GM10847 (cell line): ENCODE results near the gene BRIX1.

ENCODE experiments used
- POLR2A ChIP-seq: IDR thresholded peaks from 2 replicates; pipeline ENCODE4 v1.6.1; 2011; ENCODE audit not compliant: insufficient read length; ENCODE audit errors: extremely low read depth

BRIX1 gene

DNA sequence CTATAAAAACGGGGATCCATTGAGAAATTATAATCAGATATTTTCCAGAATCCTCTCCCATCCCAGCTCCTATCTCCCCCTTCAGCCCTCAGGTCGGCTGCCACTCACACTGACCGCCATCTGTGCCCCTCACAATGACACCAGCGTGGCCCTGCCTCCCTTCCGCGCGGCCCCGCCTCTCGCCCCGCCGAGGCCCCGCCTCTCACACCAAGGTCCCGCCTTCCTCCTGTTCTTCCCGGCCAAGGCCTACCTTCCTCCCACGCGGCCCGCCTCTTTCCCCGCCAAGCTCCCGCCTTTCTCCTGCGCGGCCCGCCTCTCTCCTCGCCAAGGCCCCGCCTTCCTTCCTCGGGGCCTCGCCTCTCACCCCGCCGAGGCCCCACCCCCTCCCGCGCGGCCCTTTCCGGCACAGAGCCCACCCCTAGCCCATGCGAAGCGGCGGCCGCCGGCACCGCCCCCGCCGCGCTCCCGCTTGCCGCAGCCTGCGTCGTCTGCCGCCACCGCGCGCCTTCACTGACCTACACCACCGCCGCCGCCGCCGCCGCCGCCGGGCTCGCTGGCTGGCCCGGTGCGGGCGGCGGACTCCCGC, 13.7 kb downstream of the BRIX1 start, which contains the start of gene DNAJC21:
Gene DNAJC21, plus strand, starts transcription at position 426 of the 586 bp plus-strand sequence. CDS start 261 bp downstream, outside the sequence.
- TF ChIP-seq POLR2A, result no peak

- TF ChIP-seq POLR2A, result no peak
These were observed 14.4 kb downstream of the BRIX1 start for GRCh38 chr5:34929720-34930461.

DNA sequence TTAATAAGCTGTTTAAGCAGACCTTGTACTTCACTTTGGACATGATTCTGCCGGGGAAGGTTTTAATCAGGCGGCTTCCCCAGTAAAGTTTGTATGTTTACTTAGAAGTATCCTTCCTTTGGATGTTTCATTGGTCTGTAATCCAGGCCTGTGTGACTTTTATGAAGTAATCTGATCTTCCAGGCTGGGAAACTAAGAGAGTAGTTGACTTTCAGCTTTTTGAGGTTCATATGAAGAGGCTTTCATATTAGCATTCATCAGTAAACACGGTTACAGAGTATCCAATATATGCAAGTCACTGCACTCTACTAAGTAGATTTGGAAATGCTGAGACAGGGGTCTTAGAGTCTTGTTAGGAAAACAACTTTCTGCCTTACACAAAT, 14.9 kb downstream of the BRIX1 start:
- TF ChIP-seq POLR2A, result no peak

GRCh38 chr5:34930870-34931269, 15.4 kb downstream of the BRIX1 start:
- no peak for TF ChIP-seq POLR2A

GRCh38 chr5:34932947-34933346, 17.4 kb downstream of the BRIX1 start:
- no peak for TF ChIP-seq POLR2A

GRCh38 chr5:34941936-34942335, 26.4 kb downstream of the BRIX1 start:
- TF ChIP-seq POLR2A, result no peak

DNA sequence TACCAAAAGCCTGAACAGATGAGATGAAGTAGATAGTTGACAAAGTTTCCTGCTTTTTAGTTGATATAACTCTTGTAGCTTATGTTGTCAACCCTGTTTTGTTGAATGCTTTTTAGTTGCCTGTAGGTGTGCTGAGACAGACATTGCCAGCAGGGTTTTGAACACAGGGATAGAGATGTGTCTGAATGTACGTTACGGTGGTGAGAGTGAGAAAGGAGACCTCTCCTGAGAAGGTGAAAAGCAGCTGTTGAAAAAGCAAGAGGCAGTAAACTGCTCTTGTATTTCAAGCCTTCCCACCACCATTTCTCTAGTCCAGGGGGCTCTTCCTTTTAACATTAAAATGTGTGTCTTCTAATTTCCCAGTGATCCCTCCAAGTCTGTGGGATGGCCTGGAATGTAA, 28.5 kb downstream of the BRIX1 start:
- no peak for TF ChIP-seq POLR2A

DNA sequence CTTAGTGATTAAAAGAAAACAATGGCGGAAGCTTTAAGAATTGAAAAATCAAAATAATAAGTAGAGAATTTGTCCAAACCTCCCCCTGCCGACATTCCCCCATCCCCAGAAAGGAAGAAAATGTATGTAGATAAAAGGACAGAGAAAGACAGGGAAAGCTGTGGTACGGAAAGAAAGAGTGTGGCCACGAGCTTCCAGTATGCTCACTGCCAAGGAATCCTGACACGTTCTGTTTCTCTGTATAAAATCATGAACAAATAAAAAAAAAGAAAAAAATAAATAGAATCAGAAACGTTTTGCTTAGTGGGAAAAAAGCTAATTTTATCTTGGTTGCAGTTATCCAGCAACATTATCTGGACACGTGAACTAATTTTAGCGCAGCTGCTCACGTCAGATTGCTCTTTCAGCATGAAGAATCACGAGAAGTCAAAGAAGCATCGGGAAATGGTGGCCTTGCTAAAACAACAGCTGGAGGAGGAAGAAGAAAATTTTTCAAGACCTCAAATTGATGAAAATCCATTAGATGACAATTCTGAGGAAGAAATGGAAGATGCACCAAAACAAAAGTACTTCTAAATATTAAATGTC, 29.0 kb downstream of the BRIX1 start:
- TF ChIP-seq POLR2A, result no peak

GRCh38 chr5:34957321-34957720, 41.8 kb downstream of the BRIX1 start:
- no peak for TF ChIP-seq POLR2A

- no peak for TF ChIP-seq POLR2A
These were observed 42.6 kb downstream of the BRIX1 start for GRCh38 chr5:34957857-34958690.

- TF ChIP-seq POLR2A, result no peak
These were observed 43.8 kb downstream of the BRIX1 start for GRCh38 chr5:34959323-34959722.

DNA sequence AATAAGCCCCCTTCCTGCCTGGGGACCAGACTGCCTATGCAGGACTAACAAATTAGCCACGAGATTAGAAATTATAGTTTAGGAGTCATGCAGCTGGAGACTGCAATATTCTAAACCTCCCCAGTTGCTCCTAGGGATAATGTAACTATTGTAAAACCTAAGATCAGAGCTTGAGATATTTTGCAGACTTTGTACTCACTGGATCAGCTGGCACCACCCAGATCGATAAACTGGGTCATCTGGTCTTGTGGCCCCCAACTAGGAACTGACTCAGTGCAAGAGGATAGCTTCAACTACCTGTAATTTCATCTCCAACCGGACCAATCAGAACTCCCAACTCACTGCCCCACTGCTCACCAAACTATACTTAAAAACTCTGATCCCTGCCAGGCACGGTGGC, 52.0 kb downstream of the BRIX1 start:
- no peak for TF ChIP-seq POLR2A

- no peak for TF ChIP-seq POLR2A
These were observed 52.7 kb downstream of the BRIX1 start for GRCh38 chr5:34968258-34968657.

DNA sequence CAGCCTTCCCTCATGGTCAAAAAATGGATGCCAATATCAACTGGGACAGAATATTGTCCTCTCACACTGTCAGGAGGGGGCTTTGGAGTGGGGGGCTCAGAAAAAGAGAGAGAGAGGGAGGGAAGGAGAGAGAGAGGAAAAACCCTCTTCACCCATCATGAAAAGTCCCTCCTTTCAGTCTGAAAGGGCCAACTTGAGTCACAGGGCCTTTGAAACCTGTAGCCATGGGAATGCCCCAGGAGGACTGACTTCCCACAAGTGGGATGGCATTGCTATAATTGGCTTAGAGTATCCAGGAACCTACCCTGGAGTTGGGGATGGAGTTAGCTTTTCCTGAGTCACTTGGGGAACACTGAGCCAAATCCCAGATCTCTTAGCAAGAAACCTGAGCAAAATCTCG, 55.0 kb downstream of the BRIX1 start:
- no peak for TF ChIP-seq POLR2A
